Anterior cingulate cortex (tissue), 58 donors: ENCODE results near the gene LIPA.
A peak's percentile ranks its signal among the peaks of the same experiment; 100 is the strongest.
"Not testable (repeated sequence)": the region's sequence is repeated elsewhere in the genome, so short reads cannot be mapped to it uniquely, and the experiment has no call there.

Experiments
- DNase-seq, 58 donors: peaks; one replicate each; lab custom pipeline; 2025; lab: John Stamatoyannopoulos, UW

Gene LIPA

DNA sequence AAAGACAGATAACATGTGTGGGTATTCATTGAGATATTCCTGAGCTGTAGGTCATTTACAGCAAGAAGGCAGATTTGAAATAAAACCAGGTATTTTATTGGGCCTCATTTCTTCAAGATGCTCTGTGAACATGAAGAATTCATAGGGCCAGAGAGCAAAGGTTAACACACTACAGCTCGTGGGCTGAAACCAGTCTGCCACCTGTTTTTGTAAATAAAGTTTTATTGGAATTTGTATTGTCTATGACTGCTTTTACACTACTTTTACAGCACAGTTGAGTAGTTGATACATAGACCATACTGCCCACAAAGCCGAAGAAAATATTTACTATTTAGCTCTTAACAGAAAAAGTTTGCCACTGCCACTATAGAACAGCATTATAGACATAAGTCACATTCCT, 22.1 kb upstream of the LIPA start:
- no peak for DNase-seq

DNA sequence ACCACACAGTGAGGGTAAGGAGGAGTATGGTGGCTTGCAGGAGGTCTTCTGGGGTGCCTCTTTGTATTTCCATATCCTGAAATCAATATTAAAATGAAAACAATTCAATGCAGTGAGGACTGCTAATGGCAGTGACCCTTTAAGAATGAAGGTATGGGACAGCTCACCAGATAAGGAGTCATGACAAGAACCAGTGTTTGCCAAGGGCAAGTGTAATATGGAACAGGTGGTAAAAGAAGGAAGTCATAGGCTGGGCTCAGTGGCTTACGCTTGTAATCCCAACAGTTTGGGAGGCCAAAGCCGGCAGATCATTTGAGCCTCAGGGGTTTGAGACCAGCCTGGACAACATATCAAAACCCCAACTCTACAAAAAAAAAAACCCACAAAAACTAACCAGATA, 20.0 kb upstream of the LIPA start:
- DNase-seq = no peak

DNA sequence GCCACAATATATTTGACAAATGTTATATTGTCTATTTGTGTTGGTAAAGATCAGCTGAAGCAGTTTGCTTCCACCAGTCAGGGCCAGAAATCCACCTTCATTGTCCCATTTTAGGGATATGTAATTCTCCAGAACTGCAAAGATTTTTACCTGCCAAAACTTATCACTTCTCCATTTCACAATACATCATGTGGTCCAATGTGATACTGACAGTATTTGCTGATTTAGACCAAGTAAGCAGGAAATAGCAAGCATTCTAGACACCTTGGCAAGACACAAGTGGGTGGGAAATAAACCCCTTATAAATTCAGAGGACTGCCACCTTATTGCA, 18.5 kb upstream of the LIPA start:
- no peak for DNase-seq

DNA sequence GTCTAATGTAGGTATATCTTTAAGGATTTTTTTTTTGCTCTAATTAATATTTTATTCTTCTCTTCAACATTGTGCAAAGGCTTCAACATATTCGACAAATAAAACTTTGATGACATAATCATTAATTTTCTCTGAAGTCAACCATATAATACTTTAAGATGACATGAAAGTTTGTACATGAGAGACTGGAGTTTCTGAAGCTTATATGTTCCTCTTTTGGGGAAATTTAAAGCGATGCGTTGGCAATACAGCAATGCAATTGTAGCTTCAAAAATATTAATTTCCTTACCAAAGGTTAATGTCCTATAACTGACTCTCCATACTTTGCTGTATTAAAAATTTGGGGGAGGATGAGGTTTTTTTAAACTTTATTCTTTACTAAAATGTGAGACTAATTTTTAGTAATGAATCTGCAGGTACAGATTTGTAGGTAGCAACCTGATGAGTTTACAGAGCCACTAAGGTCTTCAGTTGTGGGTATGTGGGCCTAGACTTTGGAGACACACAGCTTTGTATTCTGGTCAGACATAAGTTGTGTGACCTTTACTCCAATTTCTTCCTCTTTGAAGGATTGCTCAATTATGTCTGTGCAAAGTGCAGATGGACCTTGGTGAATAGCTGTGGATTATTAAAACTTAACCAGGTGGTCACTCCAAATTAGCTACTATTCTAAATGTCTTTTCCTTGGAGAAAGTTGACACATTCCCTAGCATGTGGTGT, 18.0 kb upstream of the LIPA start:
- no peak for DNase-seq

DNA sequence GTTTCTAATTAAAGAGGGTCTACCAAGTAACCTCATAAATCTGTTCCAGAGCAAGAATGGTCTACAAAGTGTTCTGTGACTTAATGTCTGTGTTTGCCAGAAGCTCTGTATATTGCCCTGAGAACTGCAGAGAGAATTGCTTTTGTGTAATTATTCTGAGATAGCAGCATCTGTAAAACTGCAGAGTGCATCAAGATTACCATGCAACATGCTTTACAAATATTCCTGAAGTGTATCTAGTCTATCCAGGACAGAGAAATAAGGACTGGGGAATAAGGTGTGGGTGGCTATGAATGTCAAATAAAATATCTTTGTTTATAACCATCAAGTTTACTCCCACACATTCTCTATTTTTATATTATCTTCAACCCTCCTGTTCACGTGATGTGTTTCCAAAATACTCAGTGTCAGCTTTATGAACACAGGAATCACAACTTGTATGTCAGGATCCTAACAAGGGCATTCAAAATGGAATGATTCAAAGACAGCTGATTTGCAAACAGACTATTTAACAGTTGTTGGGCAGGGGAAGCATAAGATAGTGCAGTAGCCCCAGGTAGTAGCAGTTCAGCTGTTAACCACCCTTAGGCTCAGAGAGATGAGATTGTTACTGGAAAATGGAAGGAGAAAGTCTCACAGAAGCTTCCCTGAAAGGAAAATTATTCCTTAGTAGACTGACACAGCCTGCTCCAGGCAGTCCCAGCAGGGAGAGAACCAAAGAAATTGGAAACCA, 15.3 kb upstream of the LIPA start:
- no peak for DNase-seq

DNA sequence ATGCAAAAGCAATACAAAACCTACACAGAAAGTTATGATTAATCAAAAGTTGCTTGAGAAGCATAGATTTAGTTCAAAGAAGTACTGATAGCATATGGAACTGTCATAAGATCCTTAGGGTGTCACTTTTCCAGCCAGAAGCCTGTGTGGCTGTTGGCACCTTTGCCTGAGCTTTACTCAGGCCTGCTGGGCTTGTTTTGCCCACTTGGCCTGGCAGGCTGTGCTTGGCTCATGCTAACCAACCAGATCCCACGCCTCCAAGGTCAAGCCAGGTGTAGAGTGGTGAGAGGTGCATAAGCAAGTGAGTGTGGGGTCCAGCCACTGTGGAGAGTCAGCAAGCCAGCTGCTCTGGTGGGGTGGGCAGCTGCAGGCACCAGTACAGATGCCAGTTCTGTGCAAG, 12.0 kb upstream of the LIPA start:
- DNase-seq = no peak

DNA sequence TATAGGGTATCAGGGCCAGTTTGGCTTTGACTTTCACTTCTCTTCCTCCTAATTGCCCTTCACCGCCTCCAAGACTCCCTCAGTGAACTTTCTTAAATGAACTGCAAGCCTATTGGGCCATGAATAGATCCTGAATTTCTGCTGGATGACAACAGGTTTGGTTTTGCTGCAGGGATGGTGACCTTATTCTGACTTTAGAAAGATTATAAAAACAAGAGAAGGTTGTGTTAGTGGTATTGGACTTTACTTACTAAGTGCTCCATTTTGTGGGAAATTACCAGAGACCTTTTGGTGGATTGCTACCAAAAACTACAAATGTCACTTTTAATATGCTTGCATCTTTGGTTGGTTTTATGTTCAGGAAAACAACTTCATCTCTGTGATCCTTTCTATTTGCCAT, 11.5 kb upstream of the LIPA start:
- DNase-seq = no peak

DNA sequence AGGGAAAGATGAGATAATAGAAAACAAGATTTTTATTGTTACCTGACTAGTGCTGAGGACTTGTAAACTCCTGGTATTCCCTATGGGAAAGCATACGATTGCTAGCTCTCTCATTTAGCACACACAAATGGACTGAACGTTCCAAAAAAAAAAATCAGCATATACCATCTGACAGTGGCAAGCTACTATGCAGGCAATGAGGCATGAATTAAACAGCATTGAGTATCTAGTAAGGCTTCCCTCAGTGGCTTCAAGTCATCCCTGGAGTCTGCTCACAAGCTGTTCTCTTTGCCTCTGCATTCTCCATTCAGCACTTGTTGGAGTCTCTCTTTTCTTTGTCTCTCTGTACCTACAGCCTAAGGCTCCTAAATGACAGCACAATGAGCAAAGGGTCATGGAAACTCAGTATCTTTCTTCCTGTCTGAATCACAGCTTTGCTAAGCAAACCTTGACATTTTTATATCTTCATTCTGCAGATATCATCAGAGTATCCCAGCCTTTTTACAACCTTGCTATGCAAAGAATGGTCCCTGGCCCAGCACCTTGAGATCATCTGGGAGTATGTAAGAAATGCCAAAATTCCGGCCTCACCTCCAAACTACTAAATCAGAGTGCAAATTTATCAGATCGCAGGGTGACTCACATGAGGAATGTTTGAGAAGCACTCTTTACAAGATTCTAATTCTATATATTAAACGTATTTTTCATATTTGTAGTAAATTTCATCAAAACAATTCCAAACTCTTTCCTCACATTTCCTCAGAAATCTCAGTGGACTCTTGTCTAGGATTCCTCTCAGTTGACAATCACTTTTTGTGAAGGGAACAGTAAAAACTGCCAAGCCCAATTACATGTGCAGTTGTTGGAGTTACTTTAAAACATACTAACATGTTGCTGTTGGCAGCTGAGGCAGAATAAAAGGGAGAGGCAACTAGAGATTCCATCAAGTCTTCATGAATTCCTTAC, 10.8 kb upstream of the LIPA start:
- DNase-seq = no peak

DNA sequence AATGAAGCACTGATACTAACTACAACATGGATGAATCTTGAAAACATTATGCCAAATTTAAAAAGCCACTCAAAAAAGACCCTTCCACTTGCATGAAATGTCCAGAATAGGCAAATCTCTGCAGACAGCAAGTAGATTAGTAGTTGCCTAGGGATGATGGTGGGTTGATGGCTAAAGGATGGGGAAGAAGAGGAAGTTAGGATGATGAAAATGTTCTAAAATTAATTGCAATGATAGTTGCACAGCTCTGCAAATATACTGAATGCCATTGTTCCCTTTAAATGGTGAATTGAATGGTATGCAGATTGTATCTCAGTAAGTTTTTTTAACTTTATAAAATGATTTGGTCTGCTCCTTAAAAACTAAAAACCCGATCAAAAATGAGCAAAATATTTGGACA, 7.3 kb upstream of the LIPA start:
- no peak for DNase-seq

DNA sequence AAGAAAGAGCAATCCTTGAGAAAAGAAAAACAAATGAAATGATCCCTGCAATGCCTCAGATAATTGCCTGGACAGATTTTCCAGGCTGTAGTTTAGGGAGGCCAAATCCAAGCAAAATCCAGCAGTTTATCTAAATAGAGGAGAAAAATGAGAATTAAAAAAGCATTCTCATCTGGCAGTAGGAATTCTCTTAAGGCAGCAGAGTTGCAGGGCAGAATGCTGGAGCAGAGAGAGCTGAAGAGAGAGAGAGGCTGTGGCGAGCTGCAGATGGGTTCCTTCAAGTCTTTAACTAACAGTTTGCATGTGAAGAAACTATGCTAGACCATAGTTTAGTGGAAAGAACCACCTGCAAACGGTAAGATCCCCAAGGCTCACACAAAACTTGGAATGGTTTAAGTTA, 6.0 kb upstream of the LIPA start:
- no peak for DNase-seq

DNA sequence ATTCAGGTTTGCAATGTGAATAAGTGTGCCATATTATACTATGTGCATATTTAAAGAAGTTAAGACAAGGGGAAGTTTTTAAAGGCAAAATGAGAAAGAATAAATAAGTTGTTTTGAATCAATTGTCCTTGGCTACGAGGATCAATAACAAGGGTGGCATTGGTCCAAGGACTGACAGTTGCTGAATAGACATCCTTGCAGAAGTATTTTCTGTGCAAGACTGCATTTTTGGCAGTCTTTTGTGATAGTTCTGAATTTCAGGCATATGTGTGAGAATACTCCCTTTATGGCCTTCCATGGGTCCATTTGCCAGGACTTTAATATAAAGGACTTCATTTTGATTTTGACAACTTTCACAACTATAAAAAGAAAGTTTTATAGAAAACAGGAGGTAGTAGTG, 5.4 kb upstream of the LIPA start:
- no peak for DNase-seq

DNA sequence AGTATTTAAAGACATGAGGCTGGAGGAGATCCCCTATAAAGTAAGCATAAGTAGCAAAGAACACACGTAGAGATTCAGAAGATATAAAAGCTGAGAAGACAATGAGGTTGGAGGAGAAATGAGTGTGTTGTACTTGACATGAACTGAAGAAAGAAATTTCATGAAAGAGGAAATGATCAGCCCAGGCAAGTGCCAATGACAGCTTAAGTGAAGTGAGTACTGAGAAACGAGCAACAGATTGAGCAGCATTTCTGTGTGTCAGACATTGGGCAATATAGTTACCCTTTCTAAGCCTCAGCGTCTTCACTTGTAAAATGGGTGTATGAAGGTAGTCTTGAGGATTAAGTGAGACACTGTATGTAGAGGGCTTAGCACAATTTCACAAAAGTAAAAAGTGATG, 4.8 kb upstream of the LIPA start:
- no peak for DNase-seq

DNA sequence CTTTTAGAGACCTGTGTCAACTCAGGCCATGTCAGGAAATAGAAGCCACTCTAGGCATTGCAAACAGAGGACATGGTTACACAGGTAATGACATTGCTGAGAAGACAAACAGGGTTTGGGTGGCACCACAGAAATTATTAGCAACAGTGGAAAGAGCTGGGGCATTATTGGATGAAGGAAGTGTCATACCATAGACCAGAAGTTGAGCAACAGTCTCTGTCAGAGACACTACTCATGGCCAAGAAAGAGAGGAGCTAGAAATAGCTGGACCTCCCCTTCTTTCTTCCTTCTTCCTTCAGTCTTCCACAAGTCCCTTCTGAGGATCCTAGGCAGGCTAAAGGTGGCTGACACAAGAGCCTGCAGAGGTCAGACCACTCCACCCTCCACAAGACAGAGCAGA, 4.2 kb upstream of the LIPA start:
- DNase-seq = no peak

DNA sequence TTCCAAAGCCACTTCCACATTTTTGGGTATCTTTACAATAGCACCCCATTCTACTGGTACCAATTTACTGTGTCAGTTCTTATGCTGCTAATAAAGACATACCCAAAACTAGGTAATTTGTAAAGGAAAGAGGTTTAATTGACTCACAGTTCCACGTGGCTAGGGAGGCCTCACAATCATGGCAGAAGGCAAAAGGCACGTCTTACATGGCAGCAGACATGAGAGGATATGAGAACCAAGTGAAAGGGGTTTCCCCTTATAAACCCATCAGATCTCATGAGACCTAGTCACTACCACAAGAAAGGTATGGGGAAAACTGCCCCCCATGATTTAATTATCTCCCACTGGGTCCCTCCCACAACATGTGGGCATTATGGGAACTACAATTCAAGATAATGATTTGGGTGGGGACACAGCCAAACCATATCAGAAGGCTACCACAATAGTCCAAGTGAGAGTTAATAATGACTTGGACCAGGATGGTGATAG, 3.6 kb upstream of the LIPA start:
- DNase-seq = not testable (repeated sequence)

DNA sequence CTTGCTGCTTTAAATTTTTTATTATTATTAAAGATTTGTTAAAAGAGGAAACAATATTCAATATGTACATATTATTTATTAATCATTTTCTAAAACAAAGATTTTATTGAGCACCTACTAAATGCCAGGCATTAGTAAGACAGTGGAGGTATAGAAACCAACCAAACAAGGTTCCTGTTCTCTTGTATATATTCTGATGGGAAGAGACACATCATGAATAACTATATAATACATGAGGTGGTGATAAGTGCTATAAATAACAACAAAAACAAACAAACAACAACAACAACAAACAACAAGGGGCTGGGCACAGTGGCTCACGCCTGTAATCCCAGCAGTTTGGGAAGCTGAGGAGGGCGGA, 630 bp upstream of the LIPA start:
- no peak for DNase-seq

DNA sequence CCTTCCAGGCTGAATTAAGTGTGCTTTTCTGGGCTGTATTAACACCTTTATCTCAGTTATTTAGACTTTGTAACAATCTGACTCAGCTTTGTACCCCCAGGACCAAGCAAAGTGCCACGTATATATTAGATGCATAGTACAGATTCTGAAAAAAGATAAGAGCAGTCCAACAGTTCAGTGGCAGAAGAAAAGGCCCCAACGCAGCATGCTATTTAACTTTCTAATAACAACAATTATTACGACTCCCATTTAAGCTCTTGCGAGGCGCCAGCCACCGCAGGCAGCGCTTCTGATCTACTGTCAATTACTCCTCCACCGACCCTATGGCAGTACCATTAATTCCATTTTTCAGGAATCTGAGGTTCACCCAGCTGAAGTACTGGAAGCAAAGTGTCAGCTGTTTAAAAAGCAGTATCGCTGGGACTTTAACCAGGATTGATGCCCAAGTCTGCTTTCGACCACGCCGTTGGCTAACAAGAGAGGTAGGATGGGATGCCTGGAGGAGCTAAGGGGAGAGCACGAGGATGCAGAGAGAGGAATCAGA, 638 bp downstream of the LIPA start:
- DNase-seq = peak in 1 of 58 donors; percentile 65

DNA sequence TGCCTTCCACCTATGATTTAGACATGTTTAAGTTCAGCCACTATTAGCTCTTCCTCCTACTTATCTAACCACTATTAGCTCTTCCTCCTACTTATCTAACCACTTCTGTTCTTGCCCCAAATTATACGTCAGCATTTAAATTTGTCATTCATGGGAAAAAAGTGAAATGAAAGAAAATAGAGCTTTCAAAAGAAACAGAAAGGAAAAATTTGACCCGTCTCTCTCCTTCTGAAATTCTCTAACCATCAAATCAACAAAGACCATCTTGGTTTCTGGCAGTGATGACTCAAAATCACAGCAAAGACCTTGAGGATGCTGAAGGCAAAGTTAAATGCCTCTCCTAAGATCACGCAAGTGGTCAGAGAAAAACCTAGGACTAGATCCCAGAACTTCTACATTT, 2.6 kb downstream of the LIPA start:
- DNase-seq = no peak

DNA sequence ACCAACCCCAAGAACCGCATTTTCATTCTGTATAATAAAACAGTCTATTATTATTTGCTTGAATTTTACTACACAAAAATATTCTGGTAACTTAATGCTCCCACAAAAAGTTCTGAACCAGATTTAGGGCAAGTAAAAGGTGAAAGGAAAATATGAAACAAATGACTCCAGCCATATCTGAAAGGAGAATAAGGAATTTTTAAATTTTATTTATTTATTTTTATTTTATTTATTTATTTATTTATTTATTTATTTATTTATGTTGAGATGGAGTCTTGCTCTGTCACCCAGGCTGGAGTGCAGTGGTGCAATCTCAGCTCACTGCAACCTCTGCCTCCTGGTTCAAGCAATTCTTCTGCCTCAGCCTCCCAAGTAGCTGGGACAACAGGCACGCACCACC, 4.0 kb downstream of the LIPA start:
- not testable (repeated sequence) for DNase-seq

DNA sequence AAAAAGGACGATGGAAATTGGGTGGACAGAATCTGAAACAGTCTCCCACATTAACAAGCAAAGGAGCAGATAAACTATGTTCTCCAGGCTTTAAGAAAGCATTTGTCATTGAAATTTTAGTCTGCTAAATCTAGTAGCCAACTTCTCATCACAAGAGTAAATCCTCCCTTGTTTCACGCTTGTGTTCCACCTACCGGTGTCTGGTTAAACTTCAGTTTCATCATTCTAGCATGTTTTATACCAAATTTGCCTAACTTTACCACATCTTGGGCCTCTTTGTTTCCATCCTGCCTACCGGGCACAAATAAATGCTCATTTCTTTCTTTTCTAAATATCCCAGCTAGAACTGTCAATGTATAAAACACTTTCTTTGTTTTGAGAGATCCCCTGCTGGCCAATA, 5.8 kb downstream of the LIPA start:
- no peak for DNase-seq

DNA sequence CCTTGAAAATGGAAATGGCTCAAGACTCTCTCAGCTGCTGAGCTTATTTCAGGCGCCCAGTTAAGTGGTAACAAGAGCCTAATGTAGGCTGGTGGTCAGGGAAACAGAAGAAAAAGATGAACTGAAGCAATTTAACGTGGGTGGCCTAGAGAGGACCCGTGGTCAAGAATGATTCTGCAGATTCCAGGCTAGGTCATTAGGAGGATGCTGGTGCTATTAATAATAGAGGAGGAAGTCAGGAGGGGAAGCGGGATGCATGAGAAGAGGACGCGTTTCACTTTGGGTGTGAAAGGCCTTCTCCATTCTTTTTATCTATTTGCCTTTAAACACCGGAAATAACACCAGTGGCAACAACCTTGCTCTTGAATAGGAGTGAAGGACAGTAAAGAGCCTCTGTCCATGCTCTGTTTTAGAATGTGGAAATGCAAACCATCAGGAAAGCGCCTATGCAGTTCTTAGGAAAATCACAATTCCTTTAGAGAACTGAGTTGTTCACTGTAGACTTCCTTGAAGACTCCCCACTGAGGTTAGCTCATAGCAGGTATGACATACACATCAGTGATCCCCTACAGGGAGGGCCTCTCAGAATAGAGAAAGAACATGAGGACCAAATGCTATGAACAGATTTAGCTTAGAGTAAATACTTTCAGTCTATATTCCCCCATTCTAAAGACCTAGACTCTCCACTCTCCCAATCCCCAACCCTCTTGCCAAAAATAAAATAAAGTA, 8.6 kb downstream of the LIPA start:
- DNase-seq = peak in 1 of 58 donors; percentile 59
